Heart right ventricle (tissue), 16 donors: ENCODE measurements around the gene FAM204A. TPM values are rescaled to one million over a fixed set of nuclear protein-coding genes. Genes with fewer than 3 reads are reported as not detected.

Source experiments
- ATAC-seq, 8 donors: fragments of 200-7000 bp; cut with Tn5 transposase; one replicate each; pipeline ENCODE4 v1.9.1; 2020; ENCODE audit warnings: mild to moderate bottlenecking in 8 of 8, moderate library complexity in 8 of 8, moderate number of reproducible peaks in 1 of 8
- DNase-seq, 2 donors: peaks; one replicate each; pipeline ENCODE4 v3.0.0-alpha.2; 2020
- H3K27ac ChIP-seq, 10 donors: fragments of 200-600 bp; sonication (generic) in 2 of 10; one replicate each; pipeline versions ENCODE4 v1.5.0 to v1.8.0; 2020 to 2022; ENCODE audit warnings: mild to moderate bottlenecking in 3 of 10
- H3K27me3 ChIP-seq, 7 donors: fragments of 200-600 bp; one replicate each; pipeline ENCODE4 v1.8.0; 2021 to 2022; ENCODE audit warnings: mild to moderate bottlenecking in 2 of 7
- H3K36me3 ChIP-seq, 9 donors: fragments of 200-600 bp; sonication (generic) in 1 of 9; one replicate each; pipeline versions ENCODE4 v1.5.0 to v1.8.0; 2020 to 2022; ENCODE audit warnings: mild to moderate bottlenecking in 2 of 9
- H3K4me1 ChIP-seq, 9 donors: fragments of 200-600 bp; sonication (generic) in 1 of 9; one replicate each; pipeline versions ENCODE4 v1.5.0 to v1.8.0; 2020 to 2022; ENCODE audit warnings: mild to moderate bottlenecking in 4 of 9
- H3K4me3 ChIP-seq, 10 donors: fragments of 200-600 bp; sonication (generic) in 2 of 10; one replicate each; pipeline versions ENCODE4 v1.5.0 to v1.8.0; 2020 to 2022; ENCODE audit warnings: mild to moderate bottlenecking in 7 of 10, moderate library complexity in 2 of 10
- H3K9me3 ChIP-seq, 11 donors: fragments of 200-600 bp in 10 of 11; sonication (generic) in 2 of 11; one replicate each; pipeline versions ENCODE4 v1.5.0 to v1.8.0; 2013 to 2022; ENCODE audit warnings: mild to moderate bottlenecking in 2 of 11, control low read depth in 1 of 11, moderate library complexity in 1 of 11
- CTCF ChIP-seq, 9 donors: fragments of 200-600 bp; sonication (generic) in 2 of 9; IDR thresholded peaks; one replicate each; pipeline versions ENCODE4 v1.5.0 to v1.8.0; 2021 to 2022; ENCODE audit warnings: antibody characterized with exemption in 9 of 9, mild to moderate bottlenecking in 5 of 9, moderate library complexity in 1 of 9
- WGBS, 2 donors: extraction: QIAGEN DNeasy Blood & Tissue Kit; methylation state at CpG; one replicate each; pipeline ENCODE4 v1.1.7; 2013; ENCODE audit warnings: inconsistent platforms in 1 of 2; 5-methylcytosine and 5-hydroxymethylcytosine counted together
- intact Hi-C, 10 donors: fragments of 100-400 bp; cut with DNase I; formaldehyde crosslinking; loops; one replicate each; pipeline versions ENCODE4 v1.11.1 to v1.14.2; 2022
- polyA plus RNA-seq, 2 donors: library from polyadenylated mRNA; stranded (reverse); fragments of 200-250 nt; gene quantifications; one replicate each; pipeline ENCODE4 v1.2.3, GENCODE V29; 2013
- total RNA-seq, 10 donors: library from RNA; stranded (reverse); fragmentation: NEBNext Ultra II Directional in 3 of 10; extraction: Animal tissue kit (Norgen Biotek cat#: 25700) in 3 of 10; gene quantifications; one replicate each; pipeline versions ENCODE4 v1.2.1 to v1.2.4, GENCODE V29; 2021 to 2023
- donor health status: Arrhythmogenic right ventricular cardiomyopathy.
- donor health status: ischemic (EF 13 %, LVEDD 7.1; RV severe dilation, severe dysfunction).
- donor health status: healthy with polysubstance abuse.
- donor health status: DM: no; HTN: yes; CAD: no.
- donor health status: DM: no; HTN: no; CAD: no.
- donor health status: ischemic (EF 25% LVEDD 6.9; RV normal size, moderate dysfunction).
- donor health status: ischemic (EF 25% LVEDD 5.7; RV mildly dilated, moderate dysfunction).
- donor health status: healthy.
- donor health status: DM: yes; HTN: yes; CAD: no.
- donor health status: Ischemic cardiomyopathy.
- donor health status: ischemic (EF 35%, LVEDD 5.7; RV mildly dilated, moderate dysfunction).
- donor health status: nonischemic (EF 11% LVEDD 7.7; RV severe dilation, severe dysfunction).
- donor health status: DM: yes; HTN: yes; CAD: no.
- donor health status: PGD.
- donor health status: ischemic (EF 29% LVEDD 5.4; RV normal size, mild dysfunction).
- donor health status: nonischemic (EF 23%, LVEDD 6.1; RV moderate dilation, normal function).

FAM204A gene
- total and polyA plus RNA-seq, 12 donors, result 29.0 to 77.7 (median 62.9) TPM

GRCh38 chr10:118362103-118362502 is 20.0 kb upstream of the FAM204A start:
- Histone ChIP-seq H3K4me3 (no peak overlapping the region), H3K36me3 (no peaks in the 10 kb centered on the region), H3K27me3 (peaks cover 0 to 4% (median 0%) of the 10 kb centered on the region in 7 donors), H3K27ac (no peak overlapping the region), H3K9me3 (peaks cover 0 to 27% (median 8%) of the 10 kb centered on the region in 11 donors), H3K4me1 (no peaks in the 10 kb centered on the region)
- 78 to 97% methylated on average over 1 of the region's 1 CpG for WGBS, 2 donors
- TF ChIP-seq CTCF (IDR thresholded peaks at IDR 0.05), result no peak
- ATAC-seq, result no peak
- DNase-seq, result no peak
- intact Hi-C loops, result no loop called here

GRCh38 chr10:118358327-118358726 is 16.2 kb upstream of the FAM204A start:
- 88 to 90% methylated on average over 6 of the region's 6 CpGs for WGBS, 2 donors
- intact Hi-C loops, result no loop called here
- DNase-seq, result no peak
- no peaks in the 10 kb centered on the region for H3K36me3 ChIP-seq
- no peak overlapping the region for H3K4me3 ChIP-seq
- no peak overlapping the region for H3K27ac ChIP-seq
- ATAC-seq, result no peak
- no peaks in the 10 kb centered on the region for H3K9me3 ChIP-seq
- H3K4me1 ChIP-seq, result no peaks in the 10 kb centered on the region
- no peak for TF ChIP-seq CTCF (IDR thresholded peaks at IDR 0.05)
- peaks cover 0 to 10% (median 0%) of the 10 kb centered on the region in 7 donors for H3K27me3 ChIP-seq

GRCh38 chr10:118357841-118358240 is 15.7 kb upstream of the FAM204A start:
- Histone ChIP-seq H3K4me1 (no peaks in the 10 kb centered on the region), H3K9me3 (no peaks in the 10 kb centered on the region), H3K27ac (no peak overlapping the region), H3K27me3 (peaks cover 0 to 11% (median 2%) of the 10 kb centered on the region in 7 donors), H3K4me3 (no peak overlapping the region), H3K36me3 (no peaks in the 10 kb centered on the region)
- no peak for TF ChIP-seq CTCF (IDR thresholded peaks at IDR 0.05)
- ATAC-seq, result no peak
- no peak for DNase-seq
- intact Hi-C loops, result no loop called here
- WGBS, 2 donors, result 53 to 68% methylated on average over 3 of the region's 3 CpGs

GRCh38 chr10:118356628-118357027 is 14.5 kb upstream of the FAM204A start:
- Histone ChIP-seq H3K27me3 (peaks cover 0 to 22% (median 10%) of the 10 kb centered on the region in 7 donors), H3K9me3 (no peaks in the 10 kb centered on the region), H3K27ac (no peak overlapping the region), H3K36me3 (no peaks in the 10 kb centered on the region), H3K4me1 (no peaks in the 10 kb centered on the region), H3K4me3 (no peak overlapping the region)
- ATAC-seq (no peak), DNase-seq (no peak)
- intact Hi-C loops, result no loop called here
- TF ChIP-seq CTCF (IDR thresholded peaks at IDR 0.05), result no peak
- WGBS, 2 donors, result 91 to 94% methylated on average over 2 of the region's 2 CpGs
